HCT116 (cell line): ENCODE measurements around the gene MRM1.

Source experiments
- CEBPB ChIP-seq: IDR thresholded peaks from 2 replicates; pipeline ENCODE4 v1.6.1; 2012; ENCODE audit warnings: low read depth
- CTCF ChIP-seq, 3 experiments: fragments of 200-600 bp in 1 of 3; sonication (generic) in 1 of 3; IDR thresholded peaks in 2 of 3; conservative IDR thresholded peaks in 1 of 3; 2 replicates each; pipeline ENCODE4 v1.5.1; 2012 to 2017; ENCODE audit warnings: low read depth in 2 of 3, low read length in 2 of 3, antibody characterized with exemption in 1 of 3, borderline replicate concordance in 1 of 3, control low read depth in 1 of 3, mild to moderate bottlenecking in 1 of 3, mixed read lengths in 1 of 3, mixed run types in 1 of 3, moderate library complexity in 1 of 3; ENCODE audit not compliant: insufficient read depth in 1 of 3
- EZH2 ChIP-seq: fragments of 200-600 bp; sonication (generic); IDR thresholded peaks from 2 replicates; pipeline ENCODE4 v1.6.1; 2017; ENCODE audit warnings: antibody characterized with exemption, mixed run types
- EZH2phosphoT487 ChIP-seq: fragments of 200-600 bp; IDR thresholded peaks from 2 replicates; pipeline ENCODE4 v1.6.1; 2018; ENCODE audit warnings: antibody characterized with exemption, borderline replicate concordance
- JUND ChIP-seq: IDR thresholded peaks from 2 replicates; pipeline ENCODE4 v1.6.1; 2012
- POLR2A ChIP-seq: IDR thresholded peaks from 2 replicates; pipeline ENCODE4 v1.7.0; 2011; ENCODE audit warnings: borderline replicate concordance; ENCODE audit not compliant: insufficient read depth, insufficient read length; ENCODE audit errors: extremely low read depth
- POLR2AphosphoS5 ChIP-seq: IDR thresholded peaks from 2 replicates; pipeline ENCODE4 v1.6.1; 2011; ENCODE audit warnings: mild to moderate bottlenecking, low read depth, low read length, moderate library complexity
- RAD21 ChIP-seq: IDR thresholded peaks from 2 replicates; pipeline ENCODE4 v1.6.1; 2012; ENCODE audit warnings: low read depth, mild to moderate bottlenecking
- SIN3A ChIP-seq: IDR thresholded peaks from 2 replicates; pipeline ENCODE4 v1.6.1; 2012; ENCODE audit warnings: low read depth
- SRF ChIP-seq: IDR thresholded peaks from 2 replicates; pipeline ENCODE4 v1.6.1; 2012; ENCODE audit warnings: low read depth
- TCF7L2 ChIP-seq: IDR thresholded peaks from 2 replicates; pipeline ENCODE4 v1.7.0; 2011; ENCODE audit warnings: borderline replicate concordance, inconsistent platforms; ENCODE audit not compliant: insufficient read depth, insufficient read length; ENCODE audit errors: extremely low read depth
- YY1 ChIP-seq: IDR thresholded peaks from 2 replicates; pipeline ENCODE4 v1.6.1; 2011; ENCODE audit warnings: low read length, low read depth, moderate library complexity, mild to moderate bottlenecking; ENCODE audit not compliant: insufficient replicate concordance; ENCODE audit errors: extremely low read depth
- ZBTB33 ChIP-seq: IDR thresholded peaks from 2 replicates; pipeline ENCODE4 v1.6.1; 2011; ENCODE audit warnings: mild to moderate bottlenecking, low read length, moderate library complexity; ENCODE audit not compliant: insufficient replicate concordance; ENCODE audit errors: extremely low read depth

GRCh38 chr17:36643086-36643685 lies 41.8 kb downstream of the MRM1 start:
- TF ChIP-seq CTCF (IDR thresholded peaks at IDR 0.05 in 2 of 3, conservative IDR thresholded peaks at IDR 0.05 in 1 of 3; ENCODE audit: borderline replicate concordance in 1 of 3, insufficient read depth in 1 of 3, low read depth in 2 of 3, low read length in 2 of 3) = no peak
- TF ChIP-seq RAD21 = no peak
- TF ChIP-seq SIN3A = no peak
- no peak for TF ChIP-seq TCF7L2
- no peak for TF ChIP-seq JUND
- TF ChIP-seq POLR2A = no peak
- TF ChIP-seq SRF = no peak
- TF ChIP-seq POLR2AphosphoS5 = no peak
- TF ChIP-seq ZBTB33 = no peak
- TF ChIP-seq CEBPB = no peak
- TF ChIP-seq YY1 = no peak
- no peak for TF ChIP-seq EZH2
- no peak for TF ChIP-seq EZH2phosphoT487
